ENCODE results near the gene SLC37A2.

DNA sequence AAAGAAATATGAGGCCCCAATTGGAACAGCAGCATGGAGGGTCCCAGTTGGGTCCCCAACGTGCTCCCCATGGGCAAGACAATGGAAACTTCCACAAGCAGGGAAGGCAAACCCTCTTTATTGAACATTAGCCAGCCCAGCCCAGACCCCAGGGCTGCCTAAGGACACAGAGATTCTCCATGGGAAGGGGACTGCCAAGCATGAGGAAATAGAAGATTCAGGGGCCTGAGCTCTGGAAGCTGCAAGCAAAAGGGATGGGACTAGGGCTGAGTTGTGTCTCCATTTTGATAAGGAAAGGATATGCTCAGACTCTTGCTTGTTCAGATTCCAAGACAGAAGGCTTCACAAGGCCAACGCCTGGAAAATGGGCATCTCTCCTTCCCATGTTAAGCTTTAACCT lies 25.0 kb downstream of the SLC37A2 start:
- TF ChIP-seq EZH2 (IDR thresholded peaks at IDR 0.05; ENCODE audit: borderline replicate concordance, low read length): no peak
- TF ChIP-seq, protein P1, sequence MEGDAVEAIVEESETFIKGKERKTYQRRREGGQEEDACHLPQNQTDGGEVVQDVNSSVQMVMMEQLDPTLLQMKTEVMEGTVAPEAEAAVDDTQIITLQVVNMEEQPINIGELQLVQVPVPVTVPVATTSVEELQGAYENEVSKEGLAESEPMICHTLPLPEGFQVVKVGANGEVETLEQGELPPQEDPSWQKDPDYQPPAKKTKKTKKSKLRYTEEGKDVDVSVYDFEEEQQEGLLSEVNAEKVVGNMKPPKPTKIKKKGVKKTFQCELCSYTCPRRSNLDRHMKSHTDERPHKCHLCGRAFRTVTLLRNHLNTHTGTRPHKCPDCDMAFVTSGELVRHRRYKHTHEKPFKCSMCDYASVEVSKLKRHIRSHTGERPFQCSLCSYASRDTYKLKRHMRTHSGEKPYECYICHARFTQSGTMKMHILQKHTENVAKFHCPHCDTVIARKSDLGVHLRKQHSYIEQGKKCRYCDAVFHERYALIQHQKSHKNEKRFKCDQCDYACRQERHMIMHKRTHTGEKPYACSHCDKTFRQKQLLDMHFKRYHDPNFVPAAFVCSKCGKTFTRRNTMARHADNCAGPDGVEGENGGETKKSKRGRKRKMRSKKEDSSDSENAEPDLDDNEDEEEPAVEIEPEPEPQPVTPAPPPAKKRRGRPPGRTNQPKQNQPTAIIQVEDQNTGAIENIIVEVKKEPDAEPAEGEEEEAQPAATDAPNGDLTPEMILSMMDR (conservative IDR thresholded peaks at IDR 0.05 in 1 of 2, IDR thresholded peaks at IDR 0.05 in 1 of 2; ENCODE audit: extremely low read depth in 1 of 2, insufficient read depth in 1 of 2, low read depth in 1 of 2, low read length in 2 of 2): no peak

Data from mammary epithelial cell (primary cell).